HG02763 (cell line): Measurements from ENCODE around the gene PSMD1.

Experiments used
- ATAC-seq: cut with Tn5 transposase; IDR thresholded peaks from one replicate; pipeline ENCODE4 v1.9.1; 2021; ENCODE audit warnings: mild to moderate bottlenecking, moderate library complexity; ENCODE audit not compliant: unreplicated experiment

Gene PSMD1

GRCh38 chr2:231110551-231110950, 53.9 kb downstream of the PSMD1 start:
- ATAC-seq = no peak

GRCh38 chr2:231111987-231112386, 55.3 kb downstream of the PSMD1 start:
- no peak for ATAC-seq

DNA sequence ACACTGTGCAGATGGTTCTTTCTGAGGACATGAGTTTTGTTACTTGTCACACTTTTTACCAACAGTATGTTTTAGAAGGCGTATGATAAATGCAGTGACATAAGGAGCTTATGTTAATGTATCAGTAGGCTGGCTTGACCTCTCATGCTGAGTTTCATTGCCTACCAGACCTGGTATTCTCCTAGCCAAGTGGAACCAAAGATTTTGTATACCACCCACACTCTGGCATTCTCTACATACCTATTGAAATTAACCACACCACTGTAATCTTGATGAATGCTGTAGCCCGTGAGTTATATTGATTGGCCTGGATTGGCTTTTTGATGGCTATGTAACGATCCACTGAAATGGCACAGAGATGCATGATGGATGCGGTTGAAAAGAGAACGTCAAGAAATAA, 56.8 kb downstream of the PSMD1 start:
- no peak for ATAC-seq

DNA sequence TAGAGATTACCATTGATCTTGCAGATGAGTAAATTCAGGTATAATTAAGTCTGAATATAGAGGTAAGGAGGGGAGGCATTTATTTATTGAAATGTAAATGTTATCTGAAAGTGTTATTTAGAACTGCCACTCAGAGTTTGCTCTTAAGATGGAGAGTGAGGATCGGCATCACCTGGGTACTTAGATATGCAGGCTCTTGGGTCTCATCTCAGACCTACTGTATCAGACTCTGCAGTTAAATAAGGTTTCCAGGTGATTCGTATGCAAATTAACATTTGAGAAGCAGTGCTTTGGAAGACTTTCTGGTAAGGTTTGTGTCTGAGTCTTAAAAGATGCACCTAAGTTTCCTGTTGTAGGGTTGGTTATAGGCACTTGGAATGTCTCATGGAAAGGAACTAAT, 59.0 kb downstream of the PSMD1 start:
- no peak for ATAC-seq

DNA sequence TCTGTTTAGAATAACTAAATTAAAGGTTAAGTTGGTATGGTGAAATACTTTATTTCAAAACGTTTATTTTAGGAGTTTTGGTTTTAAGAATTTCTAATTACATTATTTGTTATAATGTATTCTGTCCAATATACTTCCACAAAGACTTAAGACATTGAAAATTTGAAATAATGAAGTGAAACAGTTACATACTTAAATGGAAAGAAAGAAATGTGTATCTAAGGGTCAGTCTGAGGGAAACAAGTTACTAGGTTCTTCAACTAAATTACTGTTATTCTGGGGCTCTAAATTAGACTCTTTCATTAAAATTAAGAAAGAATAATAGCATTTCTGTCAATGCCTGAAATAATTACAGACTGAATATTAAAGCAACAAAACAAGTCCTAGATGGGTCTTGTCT, 60.5 kb downstream of the PSMD1 start:
- no peak for ATAC-seq

- ATAC-seq = no peak
Observed at GRCh38 chr2:231117922-231118613, 61.4 kb downstream of the PSMD1 start.

DNA sequence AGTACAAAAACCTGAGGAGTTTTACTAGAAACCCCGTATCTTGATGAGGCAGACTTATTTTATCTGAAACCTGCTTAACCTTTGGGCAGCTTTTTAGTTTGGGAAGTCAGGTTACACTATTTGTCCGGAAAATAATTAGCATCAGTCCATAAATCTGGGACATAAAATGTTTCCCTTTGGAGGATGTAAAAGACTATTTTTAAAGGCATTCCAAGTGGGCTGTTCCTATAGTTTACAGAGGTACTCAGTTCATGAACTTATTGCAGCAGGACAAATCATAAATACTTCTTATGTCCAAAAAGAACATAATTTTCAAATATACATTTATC, 61.9 kb downstream of the PSMD1 start:
- ATAC-seq = no peak

GRCh38 chr2:231123362-231123898, 66.8 kb downstream of the PSMD1 start:
- no peak for ATAC-seq

DNA sequence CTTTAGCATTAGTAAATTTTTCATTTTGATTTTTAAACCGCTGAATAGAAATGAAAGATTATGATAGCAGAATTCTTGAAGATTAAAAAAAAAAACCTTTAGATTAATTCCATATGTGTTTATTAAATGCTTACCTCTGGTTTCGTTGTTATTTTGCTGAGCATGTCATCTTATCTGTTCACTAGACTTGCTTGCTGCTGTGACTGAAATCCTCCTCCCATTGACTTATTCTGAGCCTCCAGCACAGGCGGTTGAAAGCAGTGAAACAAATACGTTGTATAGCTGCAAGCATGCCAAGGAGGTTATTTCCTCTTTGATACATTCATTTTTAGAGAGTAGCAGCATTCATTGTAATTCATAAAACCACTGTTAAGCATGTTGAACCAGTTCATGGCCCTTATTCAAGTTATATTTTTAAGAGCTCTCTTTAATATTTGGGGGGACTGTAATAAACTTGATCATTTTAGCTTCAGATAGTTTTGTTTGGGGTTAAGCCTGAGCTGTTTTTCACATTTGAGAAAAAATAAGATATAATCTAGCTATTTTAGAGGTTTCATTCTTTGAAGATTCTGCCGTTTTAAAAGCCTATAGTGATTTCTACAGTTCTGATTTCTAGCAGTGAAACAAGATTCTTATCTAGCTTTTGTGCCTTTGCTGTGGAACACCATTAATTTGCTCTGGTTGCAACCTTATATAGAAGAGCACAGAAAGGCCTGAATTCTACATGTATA, 68.3 kb downstream of the PSMD1 start, which contains the start of gene HTR2B:
HTR2B (minus strand) TSS at position 205 of the 731 bp plus-strand sequence. CDS start 1,278 bp downstream, outside the sequence.
- ATAC-seq = no peak

GRCh38 chr2:231126123-231126522, 69.5 kb downstream of the PSMD1 start:
- no peak for ATAC-seq

- no peak for ATAC-seq
Observed at GRCh38 chr2:231127480-231127879, 70.8 kb downstream of the PSMD1 start.

DNA sequence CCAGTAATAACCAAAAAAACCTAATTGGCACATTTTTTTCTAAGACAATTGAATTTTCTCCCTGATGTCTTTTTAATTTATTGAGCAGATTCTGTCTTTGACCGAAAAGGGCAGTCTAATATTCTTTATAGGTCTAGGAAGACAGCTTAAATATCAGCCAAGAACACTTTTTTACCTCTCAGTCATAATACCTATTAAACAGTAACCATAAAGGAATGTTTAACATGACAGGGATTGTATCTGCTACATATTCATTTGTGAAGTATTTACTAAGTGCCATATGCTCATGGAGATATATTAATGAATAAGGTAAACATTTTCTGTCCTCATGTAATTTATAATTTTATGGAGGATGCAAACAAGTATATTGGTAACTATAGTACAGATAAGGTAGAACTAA, 71.3 kb downstream of the PSMD1 start:
- no peak for ATAC-seq

DNA sequence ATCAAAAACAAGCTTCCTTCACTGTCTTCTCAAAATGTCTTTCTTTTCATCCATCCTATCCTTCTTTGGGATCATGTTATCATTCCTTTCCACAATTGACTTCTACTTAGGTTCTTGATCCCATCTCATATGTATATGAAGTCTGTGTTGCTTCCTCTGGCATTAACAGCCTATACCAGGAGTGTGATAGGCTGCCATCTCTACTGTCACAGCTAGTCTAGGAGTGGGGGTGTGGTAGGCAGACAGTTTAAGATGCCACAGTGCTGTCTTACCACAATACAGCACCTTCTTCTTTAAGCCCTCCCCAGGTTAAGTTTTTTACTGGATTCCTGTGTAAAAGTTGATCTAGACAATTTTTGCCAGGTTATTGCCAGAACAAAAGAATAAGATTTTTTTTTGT, 71.9 kb downstream of the PSMD1 start:
- ATAC-seq = no peak

GRCh38 chr2:231129216-231129615, 72.5 kb downstream of the PSMD1 start:
- ATAC-seq = no peak

DNA sequence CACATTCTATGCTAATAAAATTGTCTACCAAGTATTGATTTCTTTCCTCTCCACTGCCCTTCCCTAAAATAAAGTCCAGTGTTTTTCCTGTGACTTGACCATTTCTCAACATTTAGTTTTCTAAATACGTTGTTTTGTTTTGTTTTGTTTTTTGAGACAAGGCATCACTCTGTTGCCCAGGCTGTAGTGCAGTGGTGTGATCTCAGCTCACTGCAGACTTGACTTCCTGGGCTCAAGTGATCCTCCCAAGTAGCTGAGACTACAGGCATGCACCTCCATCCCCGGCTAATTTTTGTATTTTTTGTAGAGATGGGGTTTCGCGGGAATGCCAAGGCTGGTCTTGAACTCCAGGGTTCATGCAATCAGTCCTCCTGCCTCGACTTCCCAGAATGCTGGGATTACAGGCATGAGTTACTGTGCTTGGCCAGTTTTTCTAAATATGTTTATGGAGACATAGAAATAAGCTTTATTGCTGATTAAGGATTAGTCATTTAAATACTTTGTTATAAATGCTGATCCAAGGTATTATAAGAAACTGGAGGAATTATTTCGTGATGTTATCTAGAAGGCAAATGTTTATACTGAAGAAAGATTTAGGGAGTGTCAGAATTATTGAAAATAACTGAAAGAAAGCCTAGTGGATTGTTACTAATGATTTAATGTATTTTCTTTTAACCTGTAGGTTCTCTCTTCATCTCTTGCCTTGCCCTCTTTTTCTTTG, 73.8 kb downstream of the PSMD1 start:
- no peak for ATAC-seq

DNA sequence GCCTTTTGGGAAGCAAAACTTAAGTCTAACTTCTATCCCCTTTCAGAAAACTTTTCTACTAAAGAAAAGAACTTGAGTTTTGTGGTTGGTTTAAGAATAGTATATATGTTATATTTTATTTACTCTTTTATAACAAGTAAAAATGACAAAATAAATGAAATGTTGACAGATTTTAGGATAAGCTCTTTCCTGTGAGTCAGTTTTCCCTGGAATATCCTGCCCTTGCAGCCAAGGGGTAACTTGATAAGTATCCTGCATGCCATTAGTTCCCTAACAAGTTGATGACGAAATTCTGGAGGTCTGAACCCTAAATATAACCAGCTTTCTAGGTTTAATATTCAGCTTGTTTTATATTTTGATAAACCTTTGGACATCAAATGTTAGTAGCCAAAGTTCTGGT, 75.5 kb downstream of the PSMD1 start:
- ATAC-seq = no peak

DNA sequence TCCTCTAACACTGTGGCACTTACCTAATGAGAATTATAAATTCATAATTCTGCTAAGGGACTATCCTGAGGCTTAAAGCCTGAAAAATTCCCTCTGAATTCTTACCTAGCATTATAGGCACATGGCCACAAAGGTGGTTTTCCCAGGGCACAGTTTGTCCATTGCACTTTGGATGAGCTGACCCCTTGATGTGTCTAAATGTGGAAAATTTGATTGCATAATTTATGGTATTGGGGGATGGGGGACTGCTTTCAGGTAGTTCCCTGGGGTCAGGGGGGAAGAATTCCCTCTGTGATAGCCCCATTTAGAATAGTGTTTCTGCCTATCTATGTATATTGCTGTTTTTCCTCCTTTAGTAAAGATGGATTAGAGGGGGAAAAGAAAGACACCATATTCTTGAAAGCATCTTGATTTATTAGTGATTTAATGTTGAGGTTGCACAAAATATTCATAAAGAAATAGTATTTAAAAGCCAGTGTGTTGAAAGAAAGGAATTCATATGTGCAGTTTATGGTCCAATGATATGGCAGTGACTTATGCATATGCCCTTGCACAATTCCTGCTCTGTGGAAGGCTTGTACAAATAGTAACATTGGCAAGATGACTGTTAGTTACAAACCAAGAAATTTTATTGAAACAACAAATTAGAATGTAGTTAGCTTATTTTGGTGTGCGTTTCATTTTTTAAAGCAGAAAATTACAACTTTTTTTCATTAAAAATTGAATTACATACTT, 76.9 kb downstream of the PSMD1 start:
- ATAC-seq = no peak

DNA sequence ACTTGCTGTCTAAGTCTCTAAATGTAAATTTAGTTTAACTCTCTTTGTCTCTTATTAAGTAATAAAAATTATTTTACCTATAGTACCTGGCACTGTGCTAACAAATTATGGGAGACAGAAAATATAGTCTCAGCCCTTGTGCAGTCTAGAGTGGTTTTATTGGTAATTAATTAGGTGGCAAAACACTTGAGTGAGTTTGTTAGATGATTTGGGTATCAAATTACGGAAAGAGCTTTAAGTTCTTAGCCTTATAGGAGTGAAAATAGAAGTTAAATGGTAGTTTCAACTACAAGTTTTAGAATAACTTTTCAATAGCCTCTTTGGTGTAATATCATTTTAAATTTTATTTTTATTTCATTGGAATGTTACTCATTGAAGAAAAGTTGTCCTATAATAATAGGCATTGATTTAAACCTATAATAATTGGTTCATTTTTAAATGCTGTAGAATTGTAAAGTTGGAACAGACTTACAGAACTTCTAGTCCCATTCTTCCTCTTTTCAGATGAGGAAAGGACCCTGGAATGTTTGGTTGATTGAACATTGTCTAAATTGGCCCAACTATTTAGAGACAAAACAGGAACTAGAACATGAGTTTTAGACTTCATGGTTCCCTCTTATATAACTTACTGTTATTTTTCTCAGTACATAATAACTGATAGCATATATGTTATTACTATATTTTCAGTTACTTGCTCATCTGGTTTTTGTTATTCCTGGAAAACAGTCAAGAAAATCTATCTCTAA, 78.4 kb downstream of the PSMD1 start:
- ATAC-seq = no peak

DNA sequence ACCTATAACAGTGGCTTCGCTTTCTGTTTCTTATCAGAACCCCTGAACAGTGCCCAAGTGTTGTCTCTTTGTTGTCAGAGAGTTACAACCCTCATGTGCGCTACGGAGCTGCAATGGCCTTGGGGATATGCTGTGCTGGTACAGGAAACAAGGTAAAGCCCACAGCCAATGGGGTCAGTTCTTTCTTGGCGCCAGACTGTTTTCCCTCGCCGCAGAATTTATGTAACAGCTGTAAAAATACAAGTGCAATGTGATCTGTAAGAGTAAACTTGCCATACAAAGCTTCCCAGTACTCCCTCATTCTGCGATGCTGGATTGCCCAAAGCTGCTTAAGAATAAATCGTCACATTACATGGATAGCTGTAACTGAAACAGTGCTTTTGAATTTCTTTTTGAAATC, 82.0 kb downstream of the PSMD1 start:
- ATAC-seq = no peak

GRCh38 chr2:231139796-231140195, 83.1 kb downstream of the PSMD1 start:
- no peak for ATAC-seq
